Panc1 (cell line): Measurements from ENCODE around the gene MAPK8IP2. TPM values are rescaled to one million over a fixed set of nuclear protein-coding genes. Genes with fewer than 3 reads are reported as not detected.
A peak's percentile ranks its signal among the peaks of the same experiment; 100 is the strongest.

Source experiments
- ATAC-seq: fragments of 200-7000 bp; cut with Tn5 transposase; 2 replicates; pipeline ENCODE4 v1.9.1; 2020; ENCODE audit warnings: mild to moderate bottlenecking, moderate library complexity
- BruUV-seq: library from RNA; stranded (reverse); fragments of 400-500 nt; replicated peaks from 2 replicates; lab custom pipeline; 2021; lab: Mats Ljungman, UMichigan
- CTCF ChIA-PET: fragments of 300-600 bp; sonication (Branson Sonifier 250); formaldehyde crosslinking; loops from one replicate; lab custom pipeline; 2022; ENCODE audit warnings: antibody characterized with exemption; lab: Charles Lee
- POLR2A ChIA-PET: fragments of 300-600 bp; sonication (Branson Sonifier 250); formaldehyde crosslinking; loops from one replicate; lab custom pipeline; 2022; ENCODE audit warnings: antibody characterized with exemption; lab: Charles Lee
- DNase-seq: peaks from one replicate; pipeline ENCODE4 v3.0.0-alpha.2; 2010; ENCODE audit warnings: low read depth, low spot score
- H3K27ac ChIP-seq: 2 replicates; pipeline ENCODE4 v1.5.1; 2011; ENCODE audit warnings: mild to moderate bottlenecking, low read length, inconsistent platforms
- H3K27me3 ChIP-seq: fragments of 200-500 bp; sonication (Bioruptor generic); 2 replicates; pipeline ENCODE4 v1.6.0; 2014; ENCODE audit warnings: low read length, inconsistent platforms; ENCODE audit not compliant: control insufficient read depth, insufficient read depth
- H3K36me3 ChIP-seq: fragments of 200-500 bp; sonication (Bioruptor generic); 2 replicates; pipeline ENCODE4 v1.5.1; 2014; ENCODE audit warnings: inconsistent platforms, mild to moderate bottlenecking, low read length, moderate library complexity; ENCODE audit not compliant: control insufficient read depth, insufficient read depth
- H3K4me1 ChIP-seq: 2 replicates; pipeline ENCODE4 v1.5.1; 2011; ENCODE audit warnings: inconsistent platforms, mild to moderate bottlenecking, low read length, moderate library complexity; ENCODE audit not compliant: control insufficient read depth, insufficient read depth
- H3K4me3 ChIP-seq, 2 experiments: 2 replicates each; pipeline ENCODE4 v1.5.1; 2011 to 2012; ENCODE audit warnings: low read depth in 2 of 2, low read length in 2 of 2, mild to moderate bottlenecking in 2 of 2, inconsistent platforms in 1 of 2, moderate library complexity in 1 of 2
- H3K9me3 ChIP-seq: fragments of 200-500 bp; sonication (Bioruptor generic); 2 replicates; pipeline ENCODE4 v1.5.1; 2014; ENCODE audit warnings: low read depth, mild to moderate bottlenecking, inconsistent platforms, low read length, moderate library complexity; ENCODE audit not compliant: control insufficient read depth, insufficient read depth
- POLR2AphosphoS5 ChIP-seq: IDR thresholded peaks from 2 replicates; pipeline ENCODE4 v1.6.1; 2012; ENCODE audit warnings: mild to moderate bottlenecking, low read depth, low read length, moderate library complexity
- SIN3A ChIP-seq: IDR thresholded peaks from 2 replicates; pipeline ENCODE4 v1.6.1; 2012; ENCODE audit warnings: low read depth, mild to moderate bottlenecking, low read length, moderate library complexity, borderline replicate concordance; ENCODE audit not compliant: insufficient read depth
- TCF7L2 ChIP-seq: IDR thresholded peaks from 2 replicates; pipeline ENCODE4 v1.6.1; 2011; ENCODE audit warnings: mild to moderate bottlenecking, low read depth, low read length, inconsistent platforms
- in situ Hi-C: cut with HindIII; loops from 2 replicates; pipeline ENCODE4 v1.10.0; 2016; ENCODE audit warnings: low sequenced_read_pairs, low pct_unique_long_range_greater_than_20kb
- intact Hi-C: fragments of 100-400 bp; cut with micrococcal nuclease; formaldehyde crosslinking; loops from one replicate; pipeline ENCODE4 v1.10.0; 2022; ENCODE audit not compliant: unreplicated experiment
- total RNA-seq: library from RNA; stranded (reverse); gene quantifications from one replicate; pipeline ENCODE4 v1.2.1, GENCODE V29; 2021; ENCODE audit not compliant: unreplicated experiment
- TF ChIP-seq, protein P1 (sequence below): fragments of 450-650 bp; IDR thresholded peaks from 2 replicates; pipeline ENCODE4 v1.5.1; 2017; ENCODE audit warnings: mild to moderate bottlenecking
- TF ChIP-seq, protein P2 (sequence below), 2 experiments: IDR thresholded peaks; 2 replicates each; pipeline ENCODE4 v1.6.1; 2011 to 2012; ENCODE audit warnings: low read depth in 2 of 2, control low read depth in 1 of 2, low read length in 1 of 2, mild to moderate bottlenecking in 1 of 2, moderate library complexity in 1 of 2; ENCODE audit not compliant: insufficient read depth in 1 of 2

The MAPK8IP2 gene
- total RNA-seq, 1 experiment from 2014 or later: 38.4 TPM

DNA sequence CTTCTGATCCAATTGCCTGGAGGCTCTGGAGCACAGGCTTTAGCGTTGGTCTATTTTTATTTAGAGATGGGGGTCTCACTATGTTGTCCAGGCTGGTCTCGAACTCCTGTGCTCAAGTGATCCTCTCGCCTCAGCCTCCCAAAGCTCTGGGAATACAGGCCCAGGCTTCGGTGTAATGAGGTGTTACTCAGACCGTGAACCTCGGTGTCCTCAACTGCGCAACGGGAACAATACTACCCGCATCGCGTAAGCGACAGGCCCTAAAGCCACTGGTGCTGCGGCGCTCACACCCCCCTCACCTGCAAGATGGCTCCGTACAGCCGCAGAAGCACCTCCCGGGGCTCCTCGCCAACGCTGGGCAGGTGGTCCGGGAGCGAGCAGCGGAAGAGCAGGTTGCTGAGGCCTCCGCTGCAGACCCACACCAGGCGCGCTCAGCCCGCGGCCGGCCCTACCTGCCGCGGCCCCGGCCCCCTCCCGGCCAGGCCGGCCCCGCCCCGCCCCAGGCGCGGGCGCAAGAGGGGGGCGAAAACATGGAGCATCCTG lies 18.6 kb upstream of the MAPK8IP2 start:
- in situ Hi-C loops: no loop called here

DNA sequence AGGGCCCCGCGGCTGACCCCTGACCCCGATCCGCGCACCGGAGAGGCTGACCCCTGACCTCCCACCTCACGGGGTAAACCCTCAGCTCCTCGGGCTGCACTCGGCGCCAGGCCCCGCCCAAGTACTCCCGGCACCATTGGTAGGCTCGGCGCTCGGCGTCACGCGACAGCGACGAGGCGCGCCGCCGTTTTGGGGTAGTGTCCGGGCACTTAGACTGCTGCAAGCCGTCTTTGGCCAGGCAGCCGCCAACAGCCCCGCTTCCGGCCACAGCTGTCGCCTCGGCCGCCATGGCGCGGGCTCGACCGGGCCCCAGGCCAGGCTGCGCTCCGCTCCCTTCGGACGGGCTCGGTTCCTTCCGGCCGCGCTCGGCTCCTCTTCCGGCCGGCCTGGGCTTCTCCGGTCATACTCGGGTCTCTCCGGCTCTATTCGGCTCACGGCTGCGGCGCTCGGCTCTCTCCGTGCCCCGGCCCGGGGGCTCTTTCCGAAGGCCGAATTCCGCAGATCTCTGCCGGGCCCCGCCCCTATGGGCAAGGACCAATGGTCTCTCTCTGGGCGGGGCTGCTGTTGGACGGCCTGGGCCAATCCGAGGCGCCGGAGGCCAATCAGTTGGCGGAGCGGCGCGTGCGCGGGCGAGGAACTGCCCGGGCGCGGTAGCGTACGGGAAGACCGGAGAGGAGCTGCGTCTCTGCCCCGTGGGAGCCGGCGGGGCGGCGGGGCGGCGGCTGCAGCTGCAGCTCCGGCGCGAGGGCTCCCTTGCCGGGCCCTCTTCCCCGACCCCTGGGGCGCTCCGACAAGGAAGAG lies 17.9 kb upstream of the MAPK8IP2 start, which contains the start of gene CHKB:
CHKB (minus strand) TSS at position 357 of the 801 bp plus-strand sequence; CDS start at position 289, 68 bp downstream.
- Histone ChIP-seq H3K4me1 (0 out of 2 replicates have a peak, but pooled peaks cover 2% of the 10 kb centered on the region), H3K27me3 (no peaks in the 10 kb centered on the region), H3K9me3 (no peaks in the 10 kb centered on the region), H3K4me3 (peak within 1 kb of the TSS; percentile 67 to 68), H3K36me3 (no peaks in the 10 kb centered on the region), H3K27ac (peak within 1 kb of the TSS; percentile 86)
- BruUV-seq: no TSS peak
- in situ Hi-C loops (no loop called here), intact Hi-C loops (no loop called here)
- TF ChIP-seq POLR2AphosphoS5: peak; percentile 60; the same call in 1 of the 2 replicates
- TF ChIP-seq, protein P1, sequence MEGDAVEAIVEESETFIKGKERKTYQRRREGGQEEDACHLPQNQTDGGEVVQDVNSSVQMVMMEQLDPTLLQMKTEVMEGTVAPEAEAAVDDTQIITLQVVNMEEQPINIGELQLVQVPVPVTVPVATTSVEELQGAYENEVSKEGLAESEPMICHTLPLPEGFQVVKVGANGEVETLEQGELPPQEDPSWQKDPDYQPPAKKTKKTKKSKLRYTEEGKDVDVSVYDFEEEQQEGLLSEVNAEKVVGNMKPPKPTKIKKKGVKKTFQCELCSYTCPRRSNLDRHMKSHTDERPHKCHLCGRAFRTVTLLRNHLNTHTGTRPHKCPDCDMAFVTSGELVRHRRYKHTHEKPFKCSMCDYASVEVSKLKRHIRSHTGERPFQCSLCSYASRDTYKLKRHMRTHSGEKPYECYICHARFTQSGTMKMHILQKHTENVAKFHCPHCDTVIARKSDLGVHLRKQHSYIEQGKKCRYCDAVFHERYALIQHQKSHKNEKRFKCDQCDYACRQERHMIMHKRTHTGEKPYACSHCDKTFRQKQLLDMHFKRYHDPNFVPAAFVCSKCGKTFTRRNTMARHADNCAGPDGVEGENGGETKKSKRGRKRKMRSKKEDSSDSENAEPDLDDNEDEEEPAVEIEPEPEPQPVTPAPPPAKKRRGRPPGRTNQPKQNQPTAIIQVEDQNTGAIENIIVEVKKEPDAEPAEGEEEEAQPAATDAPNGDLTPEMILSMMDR: no peak
- TF ChIP-seq, protein P2, sequence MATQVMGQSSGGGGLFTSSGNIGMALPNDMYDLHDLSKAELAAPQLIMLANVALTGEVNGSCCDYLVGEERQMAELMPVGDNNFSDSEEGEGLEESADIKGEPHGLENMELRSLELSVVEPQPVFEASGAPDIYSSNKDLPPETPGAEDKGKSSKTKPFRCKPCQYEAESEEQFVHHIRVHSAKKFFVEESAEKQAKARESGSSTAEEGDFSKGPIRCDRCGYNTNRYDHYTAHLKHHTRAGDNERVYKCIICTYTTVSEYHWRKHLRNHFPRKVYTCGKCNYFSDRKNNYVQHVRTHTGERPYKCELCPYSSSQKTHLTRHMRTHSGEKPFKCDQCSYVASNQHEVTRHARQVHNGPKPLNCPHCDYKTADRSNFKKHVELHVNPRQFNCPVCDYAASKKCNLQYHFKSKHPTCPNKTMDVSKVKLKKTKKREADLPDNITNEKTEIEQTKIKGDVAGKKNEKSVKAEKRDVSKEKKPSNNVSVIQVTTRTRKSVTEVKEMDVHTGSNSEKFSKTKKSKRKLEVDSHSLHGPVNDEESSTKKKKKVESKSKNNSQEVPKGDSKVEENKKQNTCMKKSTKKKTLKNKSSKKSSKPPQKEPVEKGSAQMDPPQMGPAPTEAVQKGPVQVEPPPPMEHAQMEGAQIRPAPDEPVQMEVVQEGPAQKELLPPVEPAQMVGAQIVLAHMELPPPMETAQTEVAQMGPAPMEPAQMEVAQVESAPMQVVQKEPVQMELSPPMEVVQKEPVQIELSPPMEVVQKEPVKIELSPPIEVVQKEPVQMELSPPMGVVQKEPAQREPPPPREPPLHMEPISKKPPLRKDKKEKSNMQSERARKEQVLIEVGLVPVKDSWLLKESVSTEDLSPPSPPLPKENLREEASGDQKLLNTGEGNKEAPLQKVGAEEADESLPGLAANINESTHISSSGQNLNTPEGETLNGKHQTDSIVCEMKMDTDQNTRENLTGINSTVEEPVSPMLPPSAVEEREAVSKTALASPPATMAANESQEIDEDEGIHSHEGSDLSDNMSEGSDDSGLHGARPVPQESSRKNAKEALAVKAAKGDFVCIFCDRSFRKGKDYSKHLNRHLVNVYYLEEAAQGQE (IDR thresholded peaks at IDR 0.05; ENCODE audit: insufficient read depth in 1 of 2, low read depth in 2 of 2, low read length in 1 of 2): no peak; a peak in 1 of 4 replicates
- TF ChIP-seq SIN3A: no peak
- ChIA-PET CTCF (no interaction called here), POLR2A (no interaction called here)
- DNase-seq (peak; percentile 68), ATAC-seq (peak; percentile 95)

More for the DNA sequence above, 18.6 kb upstream of the MAPK8IP2 start:
- H3K27ac ChIP-seq: peak overlapping the region; percentile 86
- BruUV-seq: no TSS peak
- TF ChIP-seq TCF7L2: no peak
- TF ChIP-seq, protein P1: no peak
- TF ChIP-seq, protein P2 (IDR thresholded peaks at IDR 0.05; ENCODE audit: insufficient read depth in 1 of 2, low read depth in 2 of 2, low read length in 1 of 2): no peak
- no peak for TF ChIP-seq POLR2AphosphoS5
- no peak for TF ChIP-seq SIN3A
- CTCF ChIA-PET: no interaction called here
- 0 out of 2 replicates have a peak, but pooled peaks cover 2% of the 10 kb centered on the region for H3K4me1 ChIP-seq
- H3K27me3 ChIP-seq: no peaks in the 10 kb centered on the region
- H3K4me3 ChIP-seq: peak overlapping the region; percentile 67 to 68
- POLR2A ChIA-PET: no interaction called here
- no peaks in the 10 kb centered on the region for H3K36me3 ChIP-seq
- DNase-seq (no peak), ATAC-seq (no peak)
- no peaks in the 10 kb centered on the region for H3K9me3 ChIP-seq
- intact Hi-C loops: no loop called here
